Prostate gland (tissue), 2 donors: ENCODE measurements around the gene TCF12.

Experiments
- POLR2A ChIP-seq: fragments of 450-650 bp; IDR thresholded peaks from one replicate; pipeline ENCODE4 v1.6.1; 2016; ENCODE audit warnings: antibody characterized with exemption, mild to moderate bottlenecking
- TF ChIP-seq, protein P1 (sequence below), 4 experiments: fragments of 200-600 bp in 2 of 4; fragments of 450-650 bp in 2 of 4; sonication (generic) in 2 of 4; IDR thresholded peaks; 1 replicate in 3 of 4; 2 replicates in 1 of 4; pipeline ENCODE4 v1.5.1; 2016 to 2019; ENCODE audit warnings: antibody characterized with exemption in 4 of 4, mild to moderate bottlenecking in 2 of 4, moderate library complexity in 2 of 4

DNA sequence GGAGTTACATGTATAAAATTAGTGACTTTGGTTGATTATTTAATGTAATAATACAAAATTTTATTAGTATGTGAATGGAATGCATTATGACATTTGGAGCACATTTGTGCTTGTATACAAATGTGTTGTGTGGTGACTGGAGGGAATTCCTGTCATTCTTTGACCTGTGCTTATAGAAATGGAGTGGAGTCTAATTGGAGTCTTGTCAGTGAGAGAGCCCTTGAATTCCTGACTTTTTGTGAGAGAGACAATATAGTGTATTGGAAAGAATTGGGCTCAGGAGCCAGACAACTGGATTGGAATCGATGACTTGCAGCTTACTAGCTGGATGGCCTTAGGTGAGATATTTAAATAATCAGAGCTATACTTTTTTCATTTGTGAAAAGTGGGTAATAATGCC, 9.4 kb downstream of the TCF12 start:
- TF ChIP-seq, protein P1, sequence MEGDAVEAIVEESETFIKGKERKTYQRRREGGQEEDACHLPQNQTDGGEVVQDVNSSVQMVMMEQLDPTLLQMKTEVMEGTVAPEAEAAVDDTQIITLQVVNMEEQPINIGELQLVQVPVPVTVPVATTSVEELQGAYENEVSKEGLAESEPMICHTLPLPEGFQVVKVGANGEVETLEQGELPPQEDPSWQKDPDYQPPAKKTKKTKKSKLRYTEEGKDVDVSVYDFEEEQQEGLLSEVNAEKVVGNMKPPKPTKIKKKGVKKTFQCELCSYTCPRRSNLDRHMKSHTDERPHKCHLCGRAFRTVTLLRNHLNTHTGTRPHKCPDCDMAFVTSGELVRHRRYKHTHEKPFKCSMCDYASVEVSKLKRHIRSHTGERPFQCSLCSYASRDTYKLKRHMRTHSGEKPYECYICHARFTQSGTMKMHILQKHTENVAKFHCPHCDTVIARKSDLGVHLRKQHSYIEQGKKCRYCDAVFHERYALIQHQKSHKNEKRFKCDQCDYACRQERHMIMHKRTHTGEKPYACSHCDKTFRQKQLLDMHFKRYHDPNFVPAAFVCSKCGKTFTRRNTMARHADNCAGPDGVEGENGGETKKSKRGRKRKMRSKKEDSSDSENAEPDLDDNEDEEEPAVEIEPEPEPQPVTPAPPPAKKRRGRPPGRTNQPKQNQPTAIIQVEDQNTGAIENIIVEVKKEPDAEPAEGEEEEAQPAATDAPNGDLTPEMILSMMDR (IDR thresholded peaks at IDR 0.05), result no peak
- TF ChIP-seq POLR2A, result no peak
